ENCODE results near the gene RASGEF1C. TPM values are rescaled to one million over a fixed set of nuclear protein-coding genes. Genes with fewer than 3 reads are reported as not detected.
A peak's percentile ranks its signal among the peaks of the same experiment; 100 is the strongest.
"Not testable (repeated sequence)": the region's sequence is repeated elsewhere in the genome, so short reads cannot be mapped to it uniquely, and the experiment has no call there.

RASGEF1C gene
- total RNA-seq, 2 experiments from 2014 or later: not detected

- Mint-ChIP-seq H3K36me3 (no peaks in the 10 kb centered on the region), H3K9me3 (no peaks in the 10 kb centered on the region), H3K27me3 (peaks cover 5% of the 10 kb centered on the region), H3K4me3 (no peak overlapping the region), H3K27ac (no peak overlapping the region), H3K4me1 (peaks cover 10% of the 10 kb centered on the region)
- no peak for DNase-seq
Observed at GRCh38 chr5:180130876-180131740, 77.9 kb downstream of the RASGEF1C start.

DNA sequence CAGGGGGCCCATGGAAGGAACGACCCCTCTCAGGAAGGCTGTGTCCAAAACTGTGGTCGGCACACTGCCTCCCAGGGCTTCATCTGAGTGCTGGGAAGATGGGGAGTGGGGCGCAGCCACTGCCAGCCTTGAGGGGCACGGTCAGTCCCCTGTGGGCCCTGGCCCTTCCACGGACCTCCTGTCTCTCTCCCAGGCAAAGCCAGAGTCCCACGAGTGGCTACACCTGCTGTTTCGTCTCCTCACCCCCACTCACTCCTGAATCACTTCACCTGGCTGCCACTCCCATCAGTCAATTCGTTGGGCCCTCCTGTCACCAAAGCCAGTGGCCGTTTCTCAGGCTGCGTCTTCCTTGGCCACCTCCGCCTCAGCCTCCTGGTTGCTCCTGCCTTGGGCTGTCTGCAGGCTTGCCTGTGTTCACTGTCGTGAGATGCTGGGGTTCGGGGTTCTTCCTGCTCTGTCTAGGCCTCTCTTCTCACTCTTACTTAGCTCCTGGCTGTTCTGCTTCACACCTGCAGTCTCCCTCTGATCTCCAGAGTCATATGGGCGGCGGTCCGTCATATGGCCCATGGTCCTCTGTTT is 78.6 kb downstream of the RASGEF1C start:
- no peak overlapping the region for H3K4me3 Mint-ChIP-seq
- no peak for DNase-seq

GRCh38 chr5:180129291-180130190 is 79.5 kb downstream of the RASGEF1C start:
- Mint-ChIP-seq H3K9me3 (no peaks in the 10 kb centered on the region), H3K4me3 (no peak overlapping the region), H3K27me3 (peaks cover 8% of the 10 kb centered on the region), H3K36me3 (no peaks in the 10 kb centered on the region), H3K27ac (no peak overlapping the region), H3K4me1 (no peaks in the 10 kb centered on the region)
- DNase-seq: no peak

More for the DNA sequence above, 78.6 kb downstream of the RASGEF1C start:
- no peaks in the 10 kb centered on the region for H3K9me3 Mint-ChIP-seq
- H3K4me1 Mint-ChIP-seq: peaks cover 6% of the 10 kb centered on the region
- H3K27me3 Mint-ChIP-seq: peaks cover 8% of the 10 kb centered on the region
- no peaks in the 10 kb centered on the region for H3K36me3 Mint-ChIP-seq
- H3K27ac Mint-ChIP-seq: no peak overlapping the region

- Mint-ChIP-seq H3K36me3 (no peaks in the 10 kb centered on the region), H3K4me1 (no peaks in the 10 kb centered on the region), H3K9me3 (no peaks in the 10 kb centered on the region), H3K4me3 (no peak overlapping the region), H3K27me3 (peaks cover 8% of the 10 kb centered on the region), H3K27ac (no peak overlapping the region)
- no peak for DNase-seq
Observed at GRCh38 chr5:180128671-180129261, 80.2 kb downstream of the RASGEF1C start.

DNA sequence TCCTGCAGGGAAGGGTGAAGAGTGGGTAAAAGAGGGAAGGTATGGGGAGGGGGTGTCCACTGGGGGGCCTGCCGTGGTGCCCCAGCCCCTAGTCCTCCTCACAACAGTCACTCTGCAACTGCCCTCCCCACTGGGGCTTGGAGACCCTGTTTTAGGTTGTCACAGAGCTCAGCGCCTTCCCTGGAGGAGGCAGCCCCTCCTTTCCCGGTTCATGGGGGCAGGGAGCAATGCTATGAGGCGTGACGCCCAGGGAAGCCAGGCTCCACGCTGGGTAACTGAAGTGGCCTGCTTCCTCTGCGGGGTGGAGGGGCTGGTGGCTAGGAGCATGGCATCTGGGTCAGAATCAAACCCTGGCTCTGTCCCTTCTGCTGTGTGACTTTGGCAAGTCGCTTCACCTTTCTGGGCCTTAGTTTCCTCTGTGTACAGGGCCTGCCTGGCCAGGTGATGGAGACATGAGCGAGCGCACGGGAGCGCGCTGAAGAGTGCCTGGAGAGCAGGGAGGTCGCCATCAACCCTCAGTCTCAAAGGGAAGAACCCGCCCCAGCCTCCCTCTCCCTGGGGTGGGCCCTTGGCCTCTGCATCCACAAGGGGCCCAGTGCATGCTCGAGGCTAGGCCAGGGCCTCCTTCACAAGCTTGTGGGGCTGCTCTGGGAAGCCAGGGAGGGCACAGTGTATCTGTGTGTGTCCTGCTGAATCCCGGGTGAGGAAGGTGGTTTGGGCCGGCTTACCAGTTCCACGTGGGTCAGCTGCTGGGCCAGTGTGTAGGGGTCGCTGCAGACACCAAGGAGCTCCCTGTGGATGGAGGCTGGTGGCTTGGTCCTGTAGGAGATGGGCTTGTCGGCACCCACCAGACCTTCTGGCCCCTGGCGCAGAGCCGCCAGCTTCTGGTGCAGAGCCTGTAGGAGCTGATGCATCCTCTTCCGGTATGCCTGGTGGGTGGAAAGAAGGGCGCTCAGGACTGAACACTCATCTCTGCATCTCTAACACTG is 81.0 kb downstream of the RASGEF1C start:
- DNase-seq: no peak
- no peaks in the 10 kb centered on the region for H3K36me3 Mint-ChIP-seq
- H3K9me3 Mint-ChIP-seq: no peaks in the 10 kb centered on the region
- H3K27me3 Mint-ChIP-seq: peaks cover 8% of the 10 kb centered on the region
- H3K4me1 Mint-ChIP-seq: no peaks in the 10 kb centered on the region
- H3K4me3 Mint-ChIP-seq: no peak overlapping the region
- H3K27ac Mint-ChIP-seq: no peak overlapping the region

DNA sequence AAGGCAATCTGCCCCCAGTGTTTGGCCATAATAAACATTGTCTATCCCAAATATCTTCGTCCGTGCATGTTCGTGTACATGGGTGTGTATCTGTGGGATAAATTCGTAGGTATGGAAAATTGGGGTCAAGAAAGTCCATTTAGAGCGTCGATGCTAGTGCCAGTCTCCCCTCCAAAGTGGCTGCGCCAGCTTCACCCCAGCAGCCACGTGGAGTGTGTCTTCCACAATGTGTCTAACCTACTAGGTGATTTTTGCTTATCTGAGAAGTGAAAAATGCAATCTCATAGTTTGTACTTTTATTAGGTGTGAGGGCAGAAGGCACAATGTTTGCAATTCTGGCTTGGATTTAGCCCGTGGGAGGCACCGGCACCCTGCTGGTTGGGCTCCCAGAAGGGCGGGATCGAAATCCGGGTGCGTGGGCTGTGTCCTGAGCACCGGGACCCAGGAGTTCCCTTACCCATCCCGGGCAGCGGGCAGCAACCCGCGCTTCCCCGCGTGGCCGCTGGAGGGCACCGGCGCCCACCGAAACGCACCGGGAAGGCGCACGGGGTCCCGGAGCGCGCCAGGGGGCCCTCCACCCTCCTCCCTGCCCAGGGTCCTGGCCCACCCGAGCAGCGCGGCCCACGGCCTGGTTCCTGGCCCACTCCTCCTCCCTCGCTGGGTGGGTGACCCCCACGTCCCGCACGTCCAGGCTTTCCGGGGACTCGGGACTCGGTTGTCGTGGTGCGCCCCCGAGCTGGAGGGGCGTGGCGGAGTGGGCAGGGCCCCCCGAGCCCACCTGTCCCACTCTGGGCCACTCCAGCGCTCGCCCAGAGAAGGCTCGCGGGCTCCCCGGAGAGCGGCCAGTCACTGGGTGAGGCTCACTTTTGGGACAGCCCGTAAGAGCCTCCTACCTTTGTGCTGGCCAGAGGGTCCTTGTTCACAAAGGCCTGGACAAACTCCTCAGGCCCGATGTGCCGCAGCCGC is 82.0 kb downstream of the RASGEF1C start:
- H3K36me3 Mint-ChIP-seq: no peaks in the 10 kb centered on the region
- H3K4me3 Mint-ChIP-seq: no peak overlapping the region
- H3K4me1 Mint-ChIP-seq: no peaks in the 10 kb centered on the region
- no peak overlapping the region for H3K27ac Mint-ChIP-seq
- H3K9me3 Mint-ChIP-seq: no peaks in the 10 kb centered on the region
- DNase-seq: peak; percentile 58
- H3K27me3 Mint-ChIP-seq: peaks cover 8% of the 10 kb centered on the region

GRCh38 chr5:180126156-180126555 is 82.9 kb downstream of the RASGEF1C start:
- DNase-seq, H3K9me3 Mint-ChIP-seq: not testable (repeated sequence)

GRCh38 chr5:180124662-180125061 is 84.3 kb downstream of the RASGEF1C start:
- not testable (repeated sequence) for H3K27ac Mint-ChIP-seq, DNase-seq, H3K4me1 Mint-ChIP-seq, H3K4me3 Mint-ChIP-seq, H3K9me3 Mint-ChIP-seq, H3K36me3 Mint-ChIP-seq
- H3K27me3 Mint-ChIP-seq: peaks cover 14% of the 10 kb centered on the region

More at GRCh38 chr5:180126156-180126555, 82.9 kb downstream of the RASGEF1C start:
- not testable (repeated sequence) for H3K27ac Mint-ChIP-seq, H3K36me3 Mint-ChIP-seq, H3K4me1 Mint-ChIP-seq, H3K4me3 Mint-ChIP-seq
- H3K27me3 Mint-ChIP-seq: peaks cover 14% of the 10 kb centered on the region

DNA sequence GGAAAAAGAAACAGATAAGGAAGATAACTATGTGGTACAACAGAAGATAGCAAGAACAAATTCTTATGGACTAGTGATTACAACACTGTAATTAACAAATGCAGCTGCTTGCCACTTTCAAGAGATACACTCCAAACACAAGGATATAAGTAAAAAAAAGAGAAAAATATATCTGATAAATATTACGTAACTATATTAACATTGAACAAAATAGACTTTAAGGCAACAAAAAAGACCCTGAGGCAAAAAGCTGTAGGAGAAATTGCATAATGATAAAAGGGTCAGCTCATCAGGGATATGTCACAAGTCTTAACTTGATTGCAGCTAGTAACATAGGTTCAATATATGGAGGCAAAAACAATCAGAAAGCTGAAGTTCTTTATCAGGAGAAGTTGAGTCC is 86.1 kb downstream of the RASGEF1C start:
- Mint-ChIP-seq H3K4me1 (no peaks in the 10 kb centered on the region), H3K27ac (no peak overlapping the region), H3K27me3 (peaks cover 14% of the 10 kb centered on the region), H3K36me3 (no peaks in the 10 kb centered on the region), H3K4me3 (no peak overlapping the region), H3K9me3 (no peaks in the 10 kb centered on the region)
- no peak for DNase-seq

- H3K9me3 Mint-ChIP-seq: no peaks in the 10 kb centered on the region
- no peak overlapping the region for H3K4me3 Mint-ChIP-seq
- H3K27ac Mint-ChIP-seq: no peak overlapping the region
- H3K27me3 Mint-ChIP-seq: peaks cover 14% of the 10 kb centered on the region
- no peaks in the 10 kb centered on the region for H3K4me1 Mint-ChIP-seq
- no peaks in the 10 kb centered on the region for H3K36me3 Mint-ChIP-seq
- no peak for DNase-seq
Observed at GRCh38 chr5:180121826-180122413, 87.1 kb downstream of the RASGEF1C start.

GRCh38 chr5:180120237-180121101 is 88.5 kb downstream of the RASGEF1C start:
- Mint-ChIP-seq H3K4me3 (no peak overlapping the region), H3K9me3 (no peaks in the 10 kb centered on the region), H3K27me3 (peaks cover 6% of the 10 kb centered on the region), H3K4me1 (no peaks in the 10 kb centered on the region), H3K27ac (no peak overlapping the region), H3K36me3 (no peaks in the 10 kb centered on the region)
- DNase-seq: no peak

GRCh38 chr5:180119903-180120236 is 89.1 kb downstream of the RASGEF1C start:
- Mint-ChIP-seq H3K27me3 (peaks cover 6% of the 10 kb centered on the region), H3K4me1 (no peaks in the 10 kb centered on the region), H3K4me3 (no peak overlapping the region), H3K9me3 (no peaks in the 10 kb centered on the region), H3K27ac (no peak overlapping the region), H3K36me3 (no peaks in the 10 kb centered on the region)
- no peak for DNase-seq

Data from activated naive CD8-positive, alpha-beta T cell treated with anti-CD3 and anti-CD28 coated beads for 36 hours (primary cell).